ENCODE data around the gene CRYBA1.

- TF ChIP-seq CTCF (conservative IDR thresholded peaks at IDR 0.05 in 1 of 2, IDR thresholded peaks at IDR 0.05 in 1 of 2; ENCODE audit: low read depth in 1 of 2, low read length in 2 of 2), result no peak
- no peak for TF ChIP-seq EZH2 (IDR thresholded peaks at IDR 0.05; ENCODE audit: low read length, missing control alignments)
These were observed 37.6 kb upstream of the CRYBA1 start for GRCh38 chr17:29209073-29209472.

Data from fibroblast of lung (primary cell).